K562 (cell line): ENCODE data around the gene RNF166. TPM values are rescaled to one million over a fixed set of nuclear protein-coding genes. Genes with fewer than 3 reads are reported as not detected.

Experiments used
- AFF1 ChIP-seq, 2 experiments: fragments of 450-650 bp; IDR thresholded peaks; 2 replicates each; pipeline ENCODE4 v1.6.1; 2018; ENCODE audit warnings: mild to moderate bottlenecking in 2 of 2, low read depth in 1 of 2; ENCODE audit not compliant: partially characterized antibody in 2 of 2
- ATF1 ChIP-seq, 2 experiments: fragments of 450-650 bp in 1 of 2; IDR thresholded peaks; 2 replicates each; pipeline ENCODE4 v1.6.1; 2016; ENCODE audit warnings: missing compliant biosample characterization in 1 of 2, missing genetic modification characterization in 1 of 2
- ATF3 ChIP-seq, 2 experiments: fragments of 450-650 bp in 1 of 2; sonication (generic) in 1 of 2; formaldehyde crosslinking in 1 of 2; IDR thresholded peaks in 1 of 2; conservative IDR thresholded peaks in 1 of 2; 2 replicates each; pipeline versions ENCODE4 v1.6.1 to v1.8.1; 2016 to 2023; ENCODE audit warnings: mild to moderate bottlenecking in 2 of 2, moderate library complexity in 2 of 2, inconsistent platforms in 1 of 2, missing genetic modification reagents in 1 of 2
- CHD2 ChIP-seq: IDR thresholded peaks from 2 replicates; pipeline ENCODE4 v1.6.1; 2011; ENCODE audit warnings: low read depth, low read length
- CTBP1 ChIP-seq: fragments of 450-650 bp; IDR thresholded peaks from 2 replicates; pipeline ENCODE4 v1.6.1; 2016; ENCODE audit warnings: borderline replicate concordance
- GABPA ChIP-seq: fragments of 200-800 bp; sonication (Bioruptor generic); conservative IDR thresholded peaks from 2 replicates; pipeline ENCODE4 v1.6.1; 2016; ENCODE audit warnings: low read depth, missing genetic modification characterization, missing compliant biosample characterization
- MAFG ChIP-seq: fragments of 450-650 bp; conservative IDR thresholded peaks from 2 replicates; pipeline ENCODE4 v1.6.1; 2016; ENCODE audit warnings: missing genetic modification characterization, missing compliant biosample characterization
- MTF1 ChIP-seq: fragments of 250-450 bp; sonication (Bioruptor Pico); IDR thresholded peaks from 2 replicates; pipeline ENCODE4 v1.9.0; 2021; ENCODE audit warnings: moderate library complexity, mild to moderate bottlenecking, inconsistent platforms, borderline replicate concordance
- MYC ChIP-seq, 2 experiments: fragments of 250-450 bp in 1 of 2; sonication (Bioruptor Pico) in 1 of 2; IDR thresholded peaks; 2 replicates each; pipeline versions ENCODE4 v1.5.1 to v1.6.1; 2012 to 2021; ENCODE audit warnings: low read depth in 2 of 2, borderline replicate concordance in 1 of 2, improper control_type of control experiment in 1 of 2, low read length in 1 of 2, mild to moderate bottlenecking in 1 of 2, moderate library complexity in 1 of 2
- NR1H2 ChIP-seq: sonication (generic); formaldehyde crosslinking; IDR thresholded peaks from 2 replicates; pipeline ENCODE4 v1.4.0; 2020; ENCODE audit warnings: mild to moderate bottlenecking, missing genetic modification reagents
- NRF1 ChIP-seq, 2 experiments: fragments of 450-650 bp; IDR thresholded peaks in 1 of 2; conservative IDR thresholded peaks in 1 of 2; 2 replicates each; pipeline ENCODE4 v1.6.1; 2014; ENCODE audit warnings: mild to moderate bottlenecking in 2 of 2
- PHF8 ChIP-seq: fragments of 200-600 bp; sonication (generic); IDR thresholded peaks from 2 replicates; pipeline ENCODE4 v1.6.1; 2012; ENCODE audit warnings: mixed run types, mild to moderate bottlenecking, inconsistent platforms, low read length, moderate library complexity, borderline replicate concordance
- SAP30 ChIP-seq: fragments of 200-600 bp; sonication (generic); IDR thresholded peaks from 2 replicates; pipeline ENCODE4 v1.6.1; 2012; ENCODE audit warnings: borderline replicate concordance, low read depth, mild to moderate bottlenecking, moderate library complexity, low read length, control low read depth, inconsistent platforms; ENCODE audit not compliant: insufficient read depth, poor library complexity, severe bottlenecking
- TAF15 ChIP-seq: fragments of 200-400 bp; formaldehyde crosslinking; IDR thresholded peaks from 2 replicates; pipeline ENCODE4 v1.6.1; 2017; ENCODE audit warnings: mild to moderate bottlenecking, low read depth, low read length, moderate library complexity
- YY1 ChIP-seq, 3 experiments: IDR thresholded peaks; 2 replicates each; pipeline ENCODE4 v1.6.1; 2011; ENCODE audit warnings: low read length in 2 of 3, mild to moderate bottlenecking in 2 of 3, moderate library complexity in 2 of 3, borderline replicate concordance in 1 of 3, control low read depth in 1 of 3, low read depth in 1 of 3; ENCODE audit not compliant: insufficient read depth in 3 of 3, insufficient replicate concordance in 2 of 3, control insufficient read depth in 1 of 3, insufficient read length in 1 of 3; ENCODE audit errors: extremely low read depth in 1 of 3
- ZNF282 ChIP-seq: sonication (generic); formaldehyde crosslinking; IDR thresholded peaks from 2 replicates; pipeline ENCODE4 v1.8.1; 2023; ENCODE audit warnings: missing genetic modification reagents
- polyA plus RNA-seq, 8 experiments: library from polyadenylated mRNA; depleted of rRNA in 4 of 8; stranded (reverse) in 5 of 8; unstranded in 3 of 8; fragments of >200 nt; fragmentation: Nextera tagmentation in 2 of 8; fragmentation: Illumina TruSeq in 1 of 8; extraction: Ambion mirVana in 2 of 8; extraction: Trizol in 1 of 8; gene quantifications; 2 replicates each; pipeline versions ENCODE4 v1.2.1 to v1.2.3, GENCODE V29; 2011 to 2014; ENCODE audit warnings: inconsistent platforms in 1 of 8, missing spikeins in 1 of 8
- total RNA-seq, 7 experiments: library from RNA; depleted of rRNA in 6 of 7; stranded (reverse); fragments of >200 nt in 6 of 7; fragmentation: Illumina TruSeq in 2 of 7; extraction: Trizol in 2 of 7; gene quantifications; 2 replicates each; pipeline versions ENCODE4 v1.2.1 to v1.2.3, GENCODE V29; 2011 to 2021; ENCODE audit warnings: low replicate concordance in 1 of 7
- TF ChIP-seq, protein P1 (sequence below): sonication (generic); formaldehyde crosslinking; IDR thresholded peaks from 2 replicates; pipeline ENCODE4 v1.4.0; 2020; ENCODE audit warnings: mild to moderate bottlenecking, missing genetic modification reagents

Gene RNF166
- total and polyA plus RNA-seq, 9 of the 15 experiments (the other 6 are each of a cell fraction or from before 2014, with no cell fraction given) = 0.56 to 60.3 (median 19.5) TPM

DNA sequence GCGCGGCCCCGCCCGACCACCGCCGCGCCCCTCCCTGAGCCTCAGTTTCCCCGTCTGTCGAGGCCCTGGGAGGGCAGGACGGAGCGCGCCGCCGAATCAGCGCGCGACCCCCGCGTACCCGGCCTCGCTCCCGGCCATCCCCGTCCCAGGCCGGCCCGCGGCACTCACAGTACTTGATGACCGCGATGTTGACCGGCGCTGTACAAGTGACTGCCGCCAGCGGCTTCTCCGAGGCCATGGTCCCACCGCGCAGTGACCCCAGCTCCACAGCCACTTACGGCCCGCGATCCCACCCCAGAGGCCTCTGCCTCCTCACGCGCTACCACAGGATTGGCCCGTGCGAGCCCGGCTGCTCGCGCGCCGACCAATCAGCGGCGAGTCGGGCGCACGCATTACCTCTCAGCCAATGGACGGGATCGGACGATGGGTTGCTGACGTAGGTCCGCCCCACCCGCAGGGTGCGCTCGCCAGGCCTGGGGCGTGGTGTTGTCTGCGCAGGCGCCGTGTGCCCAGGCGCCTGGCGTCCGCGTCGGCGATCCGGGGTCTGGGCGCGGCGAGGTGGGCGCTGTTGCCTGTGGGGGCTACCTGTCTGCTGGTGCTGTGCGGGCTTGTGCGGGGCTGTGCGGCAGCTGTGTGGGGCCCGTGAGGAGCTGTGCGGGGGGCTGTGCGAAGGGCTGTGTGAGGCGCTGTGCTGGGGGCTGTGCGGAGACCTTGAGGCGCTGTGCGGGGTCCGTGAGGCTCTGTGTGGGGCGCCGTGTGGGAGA is 43.2 kb downstream of the RNF166 start, which contains the start of gene MVD (continued):
- TF ChIP-seq, protein P1, sequence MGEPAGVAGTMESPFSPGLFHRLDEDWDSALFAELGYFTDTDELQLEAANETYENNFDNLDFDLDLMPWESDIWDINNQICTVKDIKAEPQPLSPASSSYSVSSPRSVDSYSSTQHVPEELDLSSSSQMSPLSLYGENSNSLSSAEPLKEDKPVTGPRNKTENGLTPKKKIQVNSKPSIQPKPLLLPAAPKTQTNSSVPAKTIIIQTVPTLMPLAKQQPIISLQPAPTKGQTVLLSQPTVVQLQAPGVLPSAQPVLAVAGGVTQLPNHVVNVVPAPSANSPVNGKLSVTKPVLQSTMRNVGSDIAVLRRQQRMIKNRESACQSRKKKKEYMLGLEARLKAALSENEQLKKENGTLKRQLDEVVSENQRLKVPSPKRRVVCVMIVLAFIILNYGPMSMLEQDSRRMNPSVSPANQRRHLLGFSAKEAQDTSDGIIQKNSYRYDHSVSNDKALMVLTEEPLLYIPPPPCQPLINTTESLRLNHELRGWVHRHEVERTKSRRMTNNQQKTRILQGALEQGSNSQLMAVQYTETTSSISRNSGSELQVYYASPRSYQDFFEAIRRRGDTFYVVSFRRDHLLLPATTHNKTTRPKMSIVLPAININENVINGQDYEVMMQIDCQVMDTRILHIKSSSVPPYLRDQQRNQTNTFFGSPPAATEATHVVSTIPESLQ (CRISPR knock-in tag) = peak; percentile 56; the same call in 1 of the 2 replicates
- TF ChIP-seq PHF8 (peak; percentile 93; the same call in 1 of the 2 replicates), ZNF282 (CRISPR knock-in tag) (peak; percentile 66; the same call in 1 of the 2 replicates), AFF1 (IDR thresholded peaks at IDR 0.05; ENCODE audit: low read depth in 1 of 2, partially characterized antibody in 2 of 2) (no peak), YY1 (IDR thresholded peaks at IDR 0.05; ENCODE audit: borderline replicate concordance in 1 of 3, control insufficient read depth in 1 of 3, extremely low read depth in 1 of 3, insufficient read depth in 3 of 3, insufficient read length in 1 of 3, insufficient replicate concordance in 2 of 3, low read depth in 1 of 3, low read length in 2 of 3) (peak; percentile 36 to 86 (median 76)), TAF15 (no peak), MAFG (tag) (no peak), GABPA (tag) (no peak), MTF1 (no peak), NR1H2 (0 out of 2 replicates have a peak, but pooled peaks have one; percentile 54), MYC (IDR thresholded peaks at IDR 0.05; ENCODE audit: low read depth, low read length) (peak; percentile 71; the same call in 1 of the 2 replicates), MYC (CRISPR knock-in tag; IDR thresholded peaks at IDR 0.05; ENCODE audit: borderline replicate concordance, low read depth) (no peak), NRF1 (conservative IDR thresholded peaks at IDR 0.05 in 1 of 2, IDR thresholded peaks at IDR 0.05 in 1 of 2) (peak; percentile 98), ATF3 (IDR thresholded peaks at IDR 0.05) (no peak), ATF3 (CRISPR knock-in tag; conservative IDR thresholded peaks at IDR 0.05) (peak; percentile 68), CHD2 (peak; percentile 86), CTBP1 (peak; percentile 86), ATF1 (CRISPR knock-in tag; IDR thresholded peaks at IDR 0.05) (peak; percentile 82), ATF1 (tag; IDR thresholded peaks at IDR 0.05) (peak; percentile 98), SAP30 (peak; percentile 84)
